ENCODE data around the gene NUDT9.

- TF ChIP-seq POLR2AphosphoS5 (IDR thresholded peaks at IDR 0.05; ENCODE audit: low read depth, low read length) (no peak), TAF1 (IDR thresholded peaks at IDR 0.05; ENCODE audit: borderline replicate concordance, insufficient read depth, low read length) (no peak)
- TF ChIP-seq, protein P1, sequence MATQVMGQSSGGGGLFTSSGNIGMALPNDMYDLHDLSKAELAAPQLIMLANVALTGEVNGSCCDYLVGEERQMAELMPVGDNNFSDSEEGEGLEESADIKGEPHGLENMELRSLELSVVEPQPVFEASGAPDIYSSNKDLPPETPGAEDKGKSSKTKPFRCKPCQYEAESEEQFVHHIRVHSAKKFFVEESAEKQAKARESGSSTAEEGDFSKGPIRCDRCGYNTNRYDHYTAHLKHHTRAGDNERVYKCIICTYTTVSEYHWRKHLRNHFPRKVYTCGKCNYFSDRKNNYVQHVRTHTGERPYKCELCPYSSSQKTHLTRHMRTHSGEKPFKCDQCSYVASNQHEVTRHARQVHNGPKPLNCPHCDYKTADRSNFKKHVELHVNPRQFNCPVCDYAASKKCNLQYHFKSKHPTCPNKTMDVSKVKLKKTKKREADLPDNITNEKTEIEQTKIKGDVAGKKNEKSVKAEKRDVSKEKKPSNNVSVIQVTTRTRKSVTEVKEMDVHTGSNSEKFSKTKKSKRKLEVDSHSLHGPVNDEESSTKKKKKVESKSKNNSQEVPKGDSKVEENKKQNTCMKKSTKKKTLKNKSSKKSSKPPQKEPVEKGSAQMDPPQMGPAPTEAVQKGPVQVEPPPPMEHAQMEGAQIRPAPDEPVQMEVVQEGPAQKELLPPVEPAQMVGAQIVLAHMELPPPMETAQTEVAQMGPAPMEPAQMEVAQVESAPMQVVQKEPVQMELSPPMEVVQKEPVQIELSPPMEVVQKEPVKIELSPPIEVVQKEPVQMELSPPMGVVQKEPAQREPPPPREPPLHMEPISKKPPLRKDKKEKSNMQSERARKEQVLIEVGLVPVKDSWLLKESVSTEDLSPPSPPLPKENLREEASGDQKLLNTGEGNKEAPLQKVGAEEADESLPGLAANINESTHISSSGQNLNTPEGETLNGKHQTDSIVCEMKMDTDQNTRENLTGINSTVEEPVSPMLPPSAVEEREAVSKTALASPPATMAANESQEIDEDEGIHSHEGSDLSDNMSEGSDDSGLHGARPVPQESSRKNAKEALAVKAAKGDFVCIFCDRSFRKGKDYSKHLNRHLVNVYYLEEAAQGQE (IDR thresholded peaks at IDR 0.05; ENCODE audit: insufficient read depth in 1 of 2, low read depth in 2 of 2, low read length in 2 of 2) = no peak
Observed at GRCh38 chr4:87406462-87406861, 15.9 kb upstream of the NUDT9 start.
